ENCODE measurements around the gene ANKS4B. TPM values are rescaled to one million over a fixed set of nuclear protein-coding genes. Genes with fewer than 3 reads are reported as not detected.

ANKS4B gene
- total and polyA plus RNA-seq, 8 donors: 0.23 to 9.0 (median 0.61) TPM; not detected in 3

DNA sequence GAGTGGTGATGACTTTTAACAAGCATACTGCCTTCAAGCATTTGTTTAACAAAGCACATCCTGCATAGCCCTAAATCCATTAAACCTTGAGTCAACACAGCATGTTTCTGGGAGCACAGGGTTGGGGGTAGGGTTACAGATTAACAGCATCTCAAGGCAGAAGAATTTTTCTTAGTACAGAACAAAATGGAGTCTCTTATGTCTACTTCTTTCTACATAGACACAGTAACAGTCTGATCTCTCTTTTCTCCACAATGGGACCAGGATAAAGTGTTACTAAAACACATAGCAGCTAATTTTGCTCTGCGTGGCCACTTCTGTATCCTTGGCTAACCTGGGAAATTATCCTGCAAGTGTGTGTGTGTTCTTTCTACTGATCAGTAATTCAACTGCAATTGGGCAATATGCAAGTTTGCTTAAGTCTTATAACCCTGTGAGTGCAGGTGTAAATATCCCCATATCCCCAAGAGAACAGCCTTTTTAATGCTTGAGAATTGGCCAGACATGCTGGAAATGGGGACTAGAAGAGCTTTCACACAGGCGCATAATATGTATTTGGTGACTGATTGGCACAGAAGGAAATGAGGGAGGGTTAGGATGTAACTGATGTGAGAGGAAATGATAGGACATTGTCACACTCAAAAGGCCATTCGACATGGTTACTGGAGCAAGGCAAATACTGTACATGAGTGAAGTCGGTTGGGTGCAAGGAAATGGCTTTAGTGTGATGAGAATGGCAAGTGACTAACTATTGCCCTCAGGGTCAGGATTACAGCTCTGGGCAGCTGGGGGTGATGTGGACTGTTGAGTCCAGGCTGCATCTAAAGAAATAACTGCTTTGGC, 10.8 kb upstream of the ANKS4B start:
- H3K27ac ChIP-seq: no peak overlapping the region
- intact Hi-C loops (cut with DNase I; ENCODE audit: low total_unique reads): no loop called here
- H3K36me3 ChIP-seq: no peaks in the 10 kb centered on the region
- no peak for TF ChIP-seq POLR2AphosphoS5 (IDR thresholded peaks at IDR 0.05)
- no peak for TF ChIP-seq POLR2A (IDR thresholded peaks at IDR 0.05)
- TF ChIP-seq, protein P1, sequence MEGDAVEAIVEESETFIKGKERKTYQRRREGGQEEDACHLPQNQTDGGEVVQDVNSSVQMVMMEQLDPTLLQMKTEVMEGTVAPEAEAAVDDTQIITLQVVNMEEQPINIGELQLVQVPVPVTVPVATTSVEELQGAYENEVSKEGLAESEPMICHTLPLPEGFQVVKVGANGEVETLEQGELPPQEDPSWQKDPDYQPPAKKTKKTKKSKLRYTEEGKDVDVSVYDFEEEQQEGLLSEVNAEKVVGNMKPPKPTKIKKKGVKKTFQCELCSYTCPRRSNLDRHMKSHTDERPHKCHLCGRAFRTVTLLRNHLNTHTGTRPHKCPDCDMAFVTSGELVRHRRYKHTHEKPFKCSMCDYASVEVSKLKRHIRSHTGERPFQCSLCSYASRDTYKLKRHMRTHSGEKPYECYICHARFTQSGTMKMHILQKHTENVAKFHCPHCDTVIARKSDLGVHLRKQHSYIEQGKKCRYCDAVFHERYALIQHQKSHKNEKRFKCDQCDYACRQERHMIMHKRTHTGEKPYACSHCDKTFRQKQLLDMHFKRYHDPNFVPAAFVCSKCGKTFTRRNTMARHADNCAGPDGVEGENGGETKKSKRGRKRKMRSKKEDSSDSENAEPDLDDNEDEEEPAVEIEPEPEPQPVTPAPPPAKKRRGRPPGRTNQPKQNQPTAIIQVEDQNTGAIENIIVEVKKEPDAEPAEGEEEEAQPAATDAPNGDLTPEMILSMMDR (IDR thresholded peaks at IDR 0.05): no peak
- TF ChIP-seq EP300 (IDR thresholded peaks at IDR 0.05): no peak
- DNase-seq: no peak
- H3K4me1 ChIP-seq: no peaks in the 10 kb centered on the region
- 72 to 82% (median 78%) methylated on average over 4 of the region's 4 CpGs for WGBS, 5 donors
- H3K27me3 ChIP-seq: peaks cover 0 to 17% (median 0%) of the 10 kb centered on the region in 3 donors
- H3K9me3 ChIP-seq: no peaks in the 10 kb centered on the region
- H3K4me3 ChIP-seq: no peak overlapping the region

DNA sequence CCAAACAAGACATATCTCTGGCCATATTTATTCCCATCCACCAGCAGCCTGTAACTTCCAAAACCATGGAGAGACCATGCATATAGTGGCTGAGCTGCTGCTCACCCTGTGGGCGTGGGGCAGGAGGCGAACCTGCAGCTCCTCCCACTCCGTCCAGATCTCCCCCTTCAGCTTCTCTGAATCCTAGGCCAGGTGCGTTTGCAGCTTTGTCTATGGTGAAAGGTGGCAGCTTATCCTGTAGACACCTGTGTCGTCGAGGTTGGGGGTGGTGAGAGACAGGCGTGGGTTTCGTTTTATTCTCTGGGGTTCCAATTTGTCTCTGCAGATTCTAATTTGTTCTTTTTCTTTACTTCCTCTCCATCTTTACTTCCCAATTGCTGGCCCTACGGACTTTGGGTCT, 9.7 kb upstream of the ANKS4B start:
- intact Hi-C loops (cut with DNase I; ENCODE audit: low total_unique reads): no loop called here
- Histone ChIP-seq H3K27ac (no peak overlapping the region), H3K36me3 (no peaks in the 10 kb centered on the region), H3K4me1 (no peaks in the 10 kb centered on the region), H3K4me3 (no peak overlapping the region), H3K9me3 (no peaks in the 10 kb centered on the region), H3K27me3 (peaks cover 0 to 8% (median 0%) of the 10 kb centered on the region in 3 donors)
- no peak for DNase-seq
- TF ChIP-seq POLR2AphosphoS5 (IDR thresholded peaks at IDR 0.05) (no peak), EP300 (IDR thresholded peaks at IDR 0.05) (no peak), POLR2A (IDR thresholded peaks at IDR 0.05) (no peak)
- TF ChIP-seq, protein P1 (IDR thresholded peaks at IDR 0.05): no peak
- WGBS, 5 donors: 63 to 80% (median 72%) methylated on average over 9 of the region's 9 CpGs

DNA sequence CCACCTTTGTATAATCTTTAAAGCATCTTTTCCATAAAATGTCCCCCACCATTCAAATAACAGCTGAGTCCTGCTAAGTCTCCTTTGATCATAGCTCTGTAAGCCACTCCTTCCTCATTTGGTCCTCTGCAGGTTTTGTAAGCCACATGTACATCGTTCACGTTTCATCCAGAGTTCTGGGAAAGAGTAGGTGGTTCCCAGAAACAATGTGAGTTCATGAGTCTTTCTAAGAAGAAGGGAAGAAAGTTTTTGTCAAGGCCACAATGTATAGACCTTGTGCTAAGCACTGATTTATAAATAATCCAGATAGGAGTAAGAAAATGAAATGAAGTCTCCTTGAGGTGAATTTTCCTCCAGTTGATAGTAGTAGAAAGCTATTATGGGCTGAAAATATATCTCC, 8.7 kb upstream of the ANKS4B start:
- Histone ChIP-seq H3K27ac (no peak overlapping the region), H3K4me1 (no peaks in the 10 kb centered on the region), H3K9me3 (no peaks in the 10 kb centered on the region), H3K27me3 (peaks cover 0 to 5% (median 0%) of the 10 kb centered on the region in 3 donors), H3K4me3 (no peak overlapping the region), H3K36me3 (no peaks in the 10 kb centered on the region)
- DNase-seq: no peak
- TF ChIP-seq EP300 (IDR thresholded peaks at IDR 0.05) (no peak), POLR2AphosphoS5 (IDR thresholded peaks at IDR 0.05) (no peak), POLR2A (IDR thresholded peaks at IDR 0.05) (no peak)
- TF ChIP-seq, protein P1 (IDR thresholded peaks at IDR 0.05): no peak
- intact Hi-C loops (cut with DNase I; ENCODE audit: low total_unique reads): no loop called here
- 50 to 85% (median 71%) methylated on average over 2 of the region's 2 CpGs for WGBS, 5 donors

DNA sequence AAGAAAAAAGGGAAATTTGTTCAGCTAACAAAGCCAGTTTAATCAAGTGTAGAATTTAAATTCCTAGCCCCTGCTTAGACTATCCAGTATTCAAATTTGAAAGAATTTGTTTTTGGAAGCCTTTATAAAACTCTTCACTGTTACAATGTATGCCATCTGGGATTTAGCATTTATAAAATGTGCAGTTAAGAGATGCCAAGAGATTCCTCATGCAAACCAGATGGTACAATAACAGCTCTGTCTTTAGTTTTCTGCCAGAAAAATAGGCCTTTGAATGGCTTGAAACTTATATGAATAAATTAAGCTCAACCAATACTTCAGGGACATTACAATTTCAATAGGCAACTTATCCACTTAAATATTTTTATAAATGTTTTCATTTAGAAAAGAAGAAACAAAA, 6.8 kb upstream of the ANKS4B start:
- TF ChIP-seq POLR2A (IDR thresholded peaks at IDR 0.05): no peak
- TF ChIP-seq POLR2AphosphoS5 (IDR thresholded peaks at IDR 0.05): no peak
- TF ChIP-seq, protein P1 (IDR thresholded peaks at IDR 0.05): no peak
- TF ChIP-seq EP300 (IDR thresholded peaks at IDR 0.05): no peak
- H3K4me3 ChIP-seq: no peak overlapping the region
- H3K36me3 ChIP-seq: no peaks in the 10 kb centered on the region
- no peak overlapping the region for H3K27ac ChIP-seq
- intact Hi-C loops (cut with DNase I; ENCODE audit: low total_unique reads): no loop called here
- no peaks in the 10 kb centered on the region for H3K4me1 ChIP-seq
- peaks cover 0 to 11% (median 0%) of the 10 kb centered on the region in 3 donors for H3K27me3 ChIP-seq
- H3K9me3 ChIP-seq: no peaks in the 10 kb centered on the region
- peak in 1 of 2 donors; percentile 14 for DNase-seq

All from stomach (tissue), 9 donors.